Body of pancreas (tissue), 4 donors: ENCODE results near the gene LELP1. TPM values are rescaled to one million over a fixed set of nuclear protein-coding genes. Genes with fewer than 3 reads are reported as not detected.

Source experiments
- ATAC-seq: fragments of 150-250 bp; one replicate; pipeline ENCODE4 v1.9.1; 2016
- DNase-seq, 4 donors: peaks; one replicate each; pipeline ENCODE4 v3.0.0-alpha.2; 2019
- H3K27ac ChIP-seq, 4 donors: fragments of 200-600 bp; sonication (generic); 1 replicate in 3 of 4; 2 replicates in 1 of 4; pipeline versions ENCODE4 v1.5.1 to v1.6.1; 2016 to 2019; ENCODE audit warnings: mild to moderate bottlenecking in 1 of 4, mixed read lengths in 1 of 4, moderate library complexity in 1 of 4
- H3K27me3 ChIP-seq, 2 donors: fragments of 200-600 bp; sonication (generic); one replicate each; pipeline ENCODE4 v1.6.0; 2016; ENCODE audit warnings: mild to moderate bottlenecking in 1 of 2
- H3K36me3 ChIP-seq, 2 donors: fragments of 200-600 bp; sonication (generic); replicated peaks in 1 of 2; 2 replicates each; pipeline ENCODE4 v1.5.1; 2016; ENCODE audit warnings: low read depth in 2 of 2; ENCODE audit not compliant: insufficient read depth in 1 of 2
- H3K4me1 ChIP-seq: fragments of 200-600 bp; sonication (generic); one replicate; pipeline ENCODE4 v1.6.0; 2016
- H3K4me3 ChIP-seq, 2 donors: fragments of 200-600 bp; sonication (generic); 1 replicate in 1 of 2; 2 replicates in 1 of 2; pipeline ENCODE4 v1.5.1; 2016 to 2019
- H3K9me3 ChIP-seq, 3 donors: fragments of 200-600 bp; sonication (generic); 1 replicate in 2 of 3; 2 replicates in 1 of 3; pipeline ENCODE4 v1.5.1; 2016
- CTCF ChIP-seq, 7 experiments: fragments of 450-650 bp in 4 of 7; fragments of 200-600 bp in 3 of 7; sonication (generic) in 3 of 7; IDR thresholded peaks; one replicate each; pipeline ENCODE4 v1.5.1; 2016 to 2019; ENCODE audit warnings: antibody characterized with exemption in 7 of 7
- POLR2A ChIP-seq, 3 donors: fragments of 450-650 bp; IDR thresholded peaks; one replicate each; pipeline ENCODE4 v1.6.1; 2016; ENCODE audit warnings: antibody characterized with exemption in 3 of 3, mild to moderate bottlenecking in 2 of 3
- WGBS, 2 donors: methylation state at CpG; one replicate each; pipeline ENCODE4 v1.1.5; 2017; 5-methylcytosine and 5-hydroxymethylcytosine counted together
- intact Hi-C: fragments of 100-400 bp; cut with DNase I; formaldehyde crosslinking; loops from one replicate; pipeline ENCODE4 v1.15.1; 2023
- total RNA-seq, 2 donors: library from RNA; depleted of rRNA; stranded (reverse); fragments of >200 nt; gene quantifications; one replicate each; pipeline ENCODE4 v1.1.0, GENCODE V29; 2016

The LELP1 gene
- total RNA-seq, 2 donors from 2014 or later: not detected

GRCh38 chr1:153253693-153254092 lies 50.5 kb downstream of the LELP1 start:
- no peaks in the 10 kb centered on the region for H3K4me1 ChIP-seq
- 21 to 35% methylated on average over 1 of the region's 1 CpG for WGBS, 2 donors
- intact Hi-C loops: no loop called here
- H3K27ac ChIP-seq: no peak overlapping the region
- no peaks in the 10 kb centered on the region for H3K36me3 ChIP-seq
- ATAC-seq (no peak), DNase-seq (no peak)
- H3K27me3 ChIP-seq: no peaks in the 10 kb centered on the region
- no peak overlapping the region for H3K4me3 ChIP-seq
- TF ChIP-seq CTCF (IDR thresholded peaks at IDR 0.05) (no peak), POLR2A (IDR thresholded peaks at IDR 0.05) (no peak)
- no peaks in the 10 kb centered on the region for H3K9me3 ChIP-seq

Other genes with a start within 250 kb of the LELP1 start
- gene SPRR4, start 232.8 kb upstream of the LELP1 start, total RNA-seq: not detected
- not detected for gene SPRR1A, start 219.3 kb upstream of the LELP1 start, total RNA-seq
- not detected for gene SPRR3, start 201.7 kb upstream of the LELP1 start, total RNA-seq
- gene SPRR1B, start 172.2 kb upstream of the LELP1 start, total RNA-seq: not detected
- gene SPRR2D, start 162.3 kb upstream of the LELP1 start, total RNA-seq: not detected
- gene SPRR2A, start 145.9 kb upstream of the LELP1 start, total RNA-seq: not detected
- not detected for gene SPRR2B, start 131.8 kb upstream of the LELP1 start, total RNA-seq
- gene SPRR2E, start 108.9 kb upstream of the LELP1 start, total RNA-seq: not detected
- gene SPRR2F, start 89.9 kb upstream of the LELP1 start, total RNA-seq: 1 to 10 TPM in 1 of 2 donors, not detected in 1; 1.3 TPM
- gene SPRR2G, start 52.5 kb upstream of the LELP1 start, total RNA-seq: not detected
- not detected for gene PRR9, start 14.2 kb downstream of the LELP1 start, total RNA-seq
- not detected for gene LORICRIN, start 56.3 kb downstream of the LELP1 start, total RNA-seq
- not detected for gene PGLYRP3, start 109.5 kb downstream of the LELP1 start, total RNA-seq
- not detected for gene PGLYRP4, start 145.4 kb downstream of the LELP1 start, total RNA-seq
- gene S100A9, start 154.4 kb downstream of the LELP1 start, total RNA-seq: 10 to 100 TPM; 19.5 to 43.2 TPM
- not detected for gene S100A12, start 172.2 kb downstream of the LELP1 start, total RNA-seq
- 1 to 10 TPM in 1 of 2 donors, not detected in 1; 1.8 TPM for gene S100A8, start 187.6 kb downstream of the LELP1 start, total RNA-seq
- not detected for gene S100A7A, start 213.1 kb downstream of the LELP1 start, total RNA-seq